ENCODE data around the gene LHX3. TPM values are rescaled to one million over a fixed set of nuclear protein-coding genes. Genes with fewer than 3 reads are reported as not detected.

The LHX3 gene
- total RNA-seq, 1 experiment from 2014 or later, result not detected

GRCh38 chr9:136171009-136171800, 33.7 kb downstream of the LHX3 start:
- no peak for DNase-seq (ENCODE audit: low spot score)
- in situ Hi-C loops (cut with HindIII; ENCODE audit: low sequenced_read_pairs), result no loop called here

- in situ Hi-C loops (cut with HindIII; ENCODE audit: low sequenced_read_pairs), result no loop called here
Measured at GRCh38 chr9:136170006-136170901, 34.7 kb downstream of the LHX3 start.

GRCh38 chr9:136169495-136169894, 35.4 kb downstream of the LHX3 start:
- DNase-seq (ENCODE audit: low spot score), result no peak
- in situ Hi-C loops (cut with HindIII; ENCODE audit: low sequenced_read_pairs), result no loop called here

More at GRCh38 chr9:136170006-136170901, 34.7 kb downstream of the LHX3 start:
- DNase-seq (ENCODE audit: low spot score), result peak; percentile 25

GRCh38 chr9:136163248-136163850, 41.6 kb downstream of the LHX3 start:
- in situ Hi-C loops (cut with HindIII; ENCODE audit: low sequenced_read_pairs), result no loop called here
- DNase-seq (ENCODE audit: low spot score), result no peak

- in situ Hi-C loops (cut with HindIII; ENCODE audit: low sequenced_read_pairs), result no loop called here
- DNase-seq (ENCODE audit: low spot score), result no peak
Measured at GRCh38 chr9:136160995-136161610, 43.8 kb downstream of the LHX3 start.

- no peak for DNase-seq (ENCODE audit: low spot score)
- in situ Hi-C loops (cut with HindIII; ENCODE audit: low sequenced_read_pairs), result no loop called here
Measured at GRCh38 chr9:136160381-136160841, 44.5 kb downstream of the LHX3 start.

GRCh38 chr9:136159851-136160250, 45.1 kb downstream of the LHX3 start:
- in situ Hi-C loops (cut with HindIII; ENCODE audit: low sequenced_read_pairs), result no loop called here
- no peak for DNase-seq (ENCODE audit: low spot score)

GRCh38 chr9:136157477-136158265, 47.3 kb downstream of the LHX3 start:
- in situ Hi-C loops (cut with HindIII; ENCODE audit: low sequenced_read_pairs), result no loop called here

GRCh38 chr9:136156209-136157120, 48.5 kb downstream of the LHX3 start:
- in situ Hi-C loops (cut with HindIII; ENCODE audit: low sequenced_read_pairs), result no loop called here
- no peak for DNase-seq (ENCODE audit: low spot score)

More at GRCh38 chr9:136157477-136158265, 47.3 kb downstream of the LHX3 start:
- DNase-seq (ENCODE audit: low spot score), result no peak

GRCh38 chr9:136155576-136155975, 49.4 kb downstream of the LHX3 start:
- in situ Hi-C loops (cut with HindIII; ENCODE audit: low sequenced_read_pairs), result no loop called here
- no peak for DNase-seq (ENCODE audit: low spot score)

- in situ Hi-C loops (cut with HindIII; ENCODE audit: low sequenced_read_pairs), result no loop called here
- no peak for DNase-seq (ENCODE audit: low spot score)
Measured at GRCh38 chr9:136154943-136155342, 50.0 kb downstream of the LHX3 start.

GRCh38 chr9:136153381-136154065, 51.4 kb downstream of the LHX3 start:
- in situ Hi-C loops (cut with HindIII; ENCODE audit: low sequenced_read_pairs), result no loop called here
- DNase-seq (ENCODE audit: low spot score), result no peak

GRCh38 chr9:136152931-136153330, 52.0 kb downstream of the LHX3 start:
- in situ Hi-C loops (cut with HindIII; ENCODE audit: low sequenced_read_pairs), result no loop called here
- DNase-seq (ENCODE audit: low spot score), result no peak

- no peak for DNase-seq (ENCODE audit: low spot score)
- in situ Hi-C loops (cut with HindIII; ENCODE audit: low sequenced_read_pairs), result no loop called here
Measured at GRCh38 chr9:136152543-136152866, 52.4 kb downstream of the LHX3 start.

- in situ Hi-C loops (cut with HindIII; ENCODE audit: low sequenced_read_pairs), result no loop called here
- DNase-seq (ENCODE audit: low spot score), result no peak
Measured at GRCh38 chr9:136151848-136152542, 52.9 kb downstream of the LHX3 start.

GRCh38 chr9:136151214-136151804, 53.6 kb downstream of the LHX3 start:
- DNase-seq (ENCODE audit: low spot score), result no peak
- in situ Hi-C loops (cut with HindIII; ENCODE audit: low sequenced_read_pairs), result no loop called here

All from G401 (cell line).